Nephron progenitor cell (in vitro differentiated cells): Measurements from ENCODE around the gene OR9A4.
"Not testable (repeated sequence)": the region's sequence is repeated elsewhere in the genome, so short reads cannot be mapped to it uniquely, and the experiment has no call there.

Source experiments
- DNase-seq: peaks from one replicate; pipeline ENCODE4 v3.0.0; 2021
- H3K27ac Mint-ChIP-seq: 2 replicates; pipeline ENCODE4 v1.8.0; 2021; ENCODE audit warnings: mild to moderate bottlenecking, moderate library complexity, mixed read lengths
- H3K27me3 Mint-ChIP-seq: 2 replicates; pipeline ENCODE4 v1.8.0; 2021; ENCODE audit warnings: mild to moderate bottlenecking, low read depth, mixed read lengths; ENCODE audit not compliant: poor library complexity
- H3K36me3 Mint-ChIP-seq: 2 replicates; pipeline ENCODE4 v1.8.0; 2021; ENCODE audit warnings: low read depth, mixed read lengths
- H3K4me1 Mint-ChIP-seq: 2 replicates; pipeline ENCODE4 v1.8.0; 2021; ENCODE audit warnings: mixed read lengths
- H3K4me3 Mint-ChIP-seq: 2 replicates; pipeline ENCODE4 v1.8.0; 2021; ENCODE audit warnings: mild to moderate bottlenecking, moderate library complexity, mixed read lengths
- H3K9me3 Mint-ChIP-seq: 2 replicates; pipeline ENCODE4 v1.8.0; 2021; ENCODE audit warnings: mild to moderate bottlenecking, moderate library complexity, mixed read lengths
- TF ChIP-seq, protein P1 (sequence below): fragments of 200-600 bp; sonication (generic); IDR thresholded peaks from 2 replicates; pipeline ENCODE4 v1.5.0; 2021; ENCODE audit warnings: antibody characterized with exemption

The OR9A4 gene

DNA sequence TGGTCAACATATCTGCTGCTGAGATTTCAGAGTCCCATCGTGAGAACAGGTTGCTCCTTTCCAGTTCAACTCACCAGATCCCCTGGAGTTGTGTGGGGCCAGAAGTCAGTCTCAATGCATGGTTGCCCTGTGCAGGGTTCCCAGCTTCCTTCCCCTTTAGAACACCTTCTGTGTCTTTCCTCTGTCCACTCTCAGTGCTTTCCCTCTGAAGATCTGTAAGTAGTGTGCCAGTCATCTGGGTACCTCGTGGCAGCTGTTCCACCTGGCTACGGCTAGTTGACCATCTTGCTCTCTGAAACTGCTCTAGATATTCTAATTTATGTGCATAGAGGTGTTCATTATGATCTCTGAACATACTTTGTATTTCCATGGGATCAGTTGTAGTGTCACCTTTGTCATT is 38.8 kb upstream of the OR9A4 start:
- H3K4me3 Mint-ChIP-seq: no peak overlapping the region
- peaks cover 3% of the 10 kb centered on the region for H3K27me3 Mint-ChIP-seq
- H3K27ac Mint-ChIP-seq: peak overlapping the region; percentile 37
- DNase-seq: no peak
- TF ChIP-seq, protein P1, sequence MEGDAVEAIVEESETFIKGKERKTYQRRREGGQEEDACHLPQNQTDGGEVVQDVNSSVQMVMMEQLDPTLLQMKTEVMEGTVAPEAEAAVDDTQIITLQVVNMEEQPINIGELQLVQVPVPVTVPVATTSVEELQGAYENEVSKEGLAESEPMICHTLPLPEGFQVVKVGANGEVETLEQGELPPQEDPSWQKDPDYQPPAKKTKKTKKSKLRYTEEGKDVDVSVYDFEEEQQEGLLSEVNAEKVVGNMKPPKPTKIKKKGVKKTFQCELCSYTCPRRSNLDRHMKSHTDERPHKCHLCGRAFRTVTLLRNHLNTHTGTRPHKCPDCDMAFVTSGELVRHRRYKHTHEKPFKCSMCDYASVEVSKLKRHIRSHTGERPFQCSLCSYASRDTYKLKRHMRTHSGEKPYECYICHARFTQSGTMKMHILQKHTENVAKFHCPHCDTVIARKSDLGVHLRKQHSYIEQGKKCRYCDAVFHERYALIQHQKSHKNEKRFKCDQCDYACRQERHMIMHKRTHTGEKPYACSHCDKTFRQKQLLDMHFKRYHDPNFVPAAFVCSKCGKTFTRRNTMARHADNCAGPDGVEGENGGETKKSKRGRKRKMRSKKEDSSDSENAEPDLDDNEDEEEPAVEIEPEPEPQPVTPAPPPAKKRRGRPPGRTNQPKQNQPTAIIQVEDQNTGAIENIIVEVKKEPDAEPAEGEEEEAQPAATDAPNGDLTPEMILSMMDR: no peak
- no peaks in the 10 kb centered on the region for H3K9me3 Mint-ChIP-seq
- no peaks in the 10 kb centered on the region for H3K36me3 Mint-ChIP-seq
- H3K4me1 Mint-ChIP-seq: no peaks in the 10 kb centered on the region

DNA sequence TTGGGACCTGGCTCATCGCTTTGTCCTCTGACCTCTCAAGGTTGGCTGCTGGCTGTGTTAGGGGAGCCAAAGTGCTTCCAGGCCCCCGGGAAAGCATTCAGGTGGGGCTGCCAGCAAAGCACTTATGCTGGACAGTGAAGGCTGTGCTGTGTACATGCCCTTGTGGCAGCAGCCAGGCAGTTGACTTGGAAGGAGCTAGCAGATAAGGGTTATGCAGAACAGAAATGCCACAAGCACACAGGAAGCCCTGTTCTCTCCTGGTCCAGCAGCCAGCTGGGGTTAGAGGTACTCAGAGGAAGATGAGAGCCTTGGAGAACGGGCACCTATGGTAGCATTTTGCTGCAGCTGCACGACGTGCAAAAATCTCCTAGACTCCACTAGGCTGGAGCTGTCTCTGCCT is 35.2 kb upstream of the OR9A4 start:
- no peak overlapping the region for H3K27ac Mint-ChIP-seq
- peaks cover 9% of the 10 kb centered on the region for H3K27me3 Mint-ChIP-seq
- DNase-seq: no peak
- no peaks in the 10 kb centered on the region for H3K36me3 Mint-ChIP-seq
- H3K9me3 Mint-ChIP-seq: peaks cover 4% of the 10 kb centered on the region
- no peak overlapping the region for H3K4me3 Mint-ChIP-seq
- TF ChIP-seq, protein P1: no peak
- H3K4me1 Mint-ChIP-seq: no peaks in the 10 kb centered on the region

DNA sequence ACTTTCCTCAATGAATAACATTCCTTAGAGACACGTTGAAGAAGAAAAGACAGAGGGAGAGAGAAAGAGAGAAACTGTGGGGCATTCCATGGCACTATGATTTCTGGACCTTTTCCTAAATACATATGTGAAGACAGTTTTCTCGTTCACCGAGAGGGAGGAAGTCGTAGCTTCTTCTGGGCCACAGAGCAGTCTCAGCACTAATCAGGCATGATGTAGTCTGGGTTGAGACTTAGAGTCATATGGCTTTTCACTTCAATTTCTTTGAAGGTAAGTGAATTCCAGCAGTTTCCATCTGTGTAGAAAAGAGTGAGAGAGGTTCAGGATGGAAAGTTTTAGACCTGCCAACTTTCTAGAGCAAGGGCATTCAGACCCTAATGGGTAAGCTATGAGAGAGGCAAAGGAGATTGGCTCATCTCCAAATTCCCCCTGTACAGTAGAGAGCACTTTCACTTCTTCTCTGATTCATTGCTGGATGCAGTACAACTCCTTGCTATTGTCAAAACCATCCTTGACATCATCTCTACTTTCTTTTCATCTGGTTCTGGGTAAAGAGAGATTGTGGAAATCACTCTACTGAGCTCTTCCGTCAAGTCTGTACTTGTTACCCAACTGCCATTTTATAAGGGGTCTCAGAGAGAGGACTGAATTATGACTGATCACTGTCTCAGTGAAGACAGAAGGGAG is 31.5 kb upstream of the OR9A4 start:
- Mint-ChIP-seq H3K36me3 (no peaks in the 10 kb centered on the region), H3K9me3 (peaks cover 4% of the 10 kb centered on the region), H3K27ac (no peak overlapping the region), H3K27me3 (peaks cover 13% of the 10 kb centered on the region), H3K4me1 (no peaks in the 10 kb centered on the region), H3K4me3 (no peak overlapping the region)
- TF ChIP-seq, protein P1: no peak
- no peak for DNase-seq

DNA sequence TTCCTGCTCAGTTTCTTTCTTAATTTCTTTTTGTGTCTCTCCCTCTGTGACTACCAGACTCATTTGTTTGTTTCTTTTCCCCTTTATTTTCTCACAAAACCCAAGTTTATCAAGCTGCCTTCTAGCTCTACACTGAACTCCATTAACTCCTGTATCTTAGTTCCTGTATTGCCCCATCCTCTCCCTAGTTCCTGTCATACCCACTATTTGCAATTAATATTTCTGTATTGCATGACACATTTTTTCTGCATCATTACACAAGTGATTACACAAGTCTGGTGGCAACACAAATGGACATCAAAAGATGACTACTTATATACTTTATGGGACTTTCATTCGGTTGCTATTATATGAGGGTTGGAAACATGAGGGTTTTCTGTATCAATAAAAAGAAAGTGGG is 26.9 kb upstream of the OR9A4 start:
- peaks cover 10% of the 10 kb centered on the region for H3K27me3 Mint-ChIP-seq
- DNase-seq: no peak
- H3K36me3 Mint-ChIP-seq: no peaks in the 10 kb centered on the region
- H3K27ac Mint-ChIP-seq: no peak overlapping the region
- no peaks in the 10 kb centered on the region for H3K9me3 Mint-ChIP-seq
- no peaks in the 10 kb centered on the region for H3K4me1 Mint-ChIP-seq
- TF ChIP-seq, protein P1: no peak
- H3K4me3 Mint-ChIP-seq: no peak overlapping the region

DNA sequence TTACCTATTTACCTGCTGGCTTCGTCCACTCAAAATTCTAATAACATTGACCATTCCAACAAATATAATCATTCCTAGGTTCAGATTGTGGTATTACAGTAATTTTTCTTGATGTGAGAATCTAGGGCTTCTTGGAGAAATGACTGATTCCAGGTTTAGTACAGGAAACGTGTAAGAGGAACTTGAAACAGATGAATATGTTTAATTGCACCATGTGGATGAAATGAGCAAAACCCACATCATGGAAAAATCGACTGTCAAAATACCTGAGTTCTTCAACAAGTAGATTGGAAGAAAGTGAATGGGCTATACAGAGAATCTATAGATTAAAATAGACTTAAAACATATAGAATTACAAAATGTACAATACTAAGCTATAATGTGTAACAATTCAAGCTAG is 24.9 kb upstream of the OR9A4 start:
- H3K36me3 Mint-ChIP-seq: no peaks in the 10 kb centered on the region
- H3K27ac Mint-ChIP-seq: no peak overlapping the region
- TF ChIP-seq, protein P1: no peak
- H3K4me1 Mint-ChIP-seq: no peaks in the 10 kb centered on the region
- no peaks in the 10 kb centered on the region for H3K9me3 Mint-ChIP-seq
- no peak for DNase-seq
- peaks cover 3% of the 10 kb centered on the region for H3K27me3 Mint-ChIP-seq
- H3K4me3 Mint-ChIP-seq: no peak overlapping the region

DNA sequence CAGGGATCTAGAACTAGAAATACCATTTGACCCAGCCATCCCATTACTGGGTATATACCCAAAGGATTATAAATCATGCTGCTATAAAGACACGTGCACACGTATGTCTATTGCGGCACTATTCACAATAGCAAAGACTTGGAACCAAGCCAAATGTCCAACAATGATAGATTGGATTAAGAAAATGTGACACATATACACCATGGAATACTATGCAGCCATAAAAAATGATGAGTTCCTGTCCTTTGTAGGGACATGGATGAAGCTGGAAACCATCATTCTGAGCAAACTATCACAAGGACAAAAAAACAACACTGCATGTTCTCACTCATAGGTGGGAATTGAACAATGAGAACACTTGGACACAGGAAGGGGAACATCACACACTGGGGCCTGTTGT is 16.8 kb upstream of the OR9A4 start:
- H3K4me1 Mint-ChIP-seq, DNase-seq, H3K36me3 Mint-ChIP-seq, H3K27me3 Mint-ChIP-seq, H3K4me3 Mint-ChIP-seq, H3K27ac Mint-ChIP-seq: not testable (repeated sequence)
- peaks cover 18% of the 10 kb centered on the region for H3K9me3 Mint-ChIP-seq
